Transverse colon (tissue), 3 donors: ENCODE data around the gene SASH1.

Source experiments
- CTCF ChIP-seq, 5 experiments: fragments of 200-600 bp in 3 of 5; fragments of 450-650 bp in 2 of 5; sonication (generic) in 3 of 5; IDR thresholded peaks; 1 replicate in 2 of 5; 2 replicates in 3 of 5; pipeline ENCODE4 v1.5.1; 2016 to 2017; ENCODE audit warnings: antibody characterized with exemption in 5 of 5, inconsistent platforms in 3 of 5, mild to moderate bottlenecking in 2 of 5, moderate library complexity in 1 of 5
- EP300 ChIP-seq: sonication (generic); formaldehyde crosslinking; IDR thresholded peaks from one replicate; pipeline ENCODE4 v1.6.1; 2017; ENCODE audit warnings: antibody characterized with exemption, low read depth

GRCh38 chr6:148336901-148337300, 5.7 kb upstream of the SASH1 start:
- TF ChIP-seq CTCF (IDR thresholded peaks at IDR 0.05), result no peak
- no peak for TF ChIP-seq EP300
